Activated CD8-positive, alpha-beta memory T cell treated with anti-CD3 and anti-CD28 coated beads for 4 hours (primary cell): ENCODE results near the gene PDE2A.

ENCODE experiments used
- DNase-seq, 2 donors: peaks; one replicate each; pipeline ENCODE4 v3.0.0-alpha.2; 2020; ENCODE audit warnings: low read depth in 2 of 2

The PDE2A gene

GRCh38 chr11:72548463-72548862 is 125.8 kb downstream of the PDE2A start:
- DNase-seq, result no peak

GRCh38 chr11:72546866-72547265 is 127.4 kb downstream of the PDE2A start:
- no peak for DNase-seq

GRCh38 chr11:72544589-72544988 is 129.6 kb downstream of the PDE2A start:
- DNase-seq, result no peak

- DNase-seq, result no peak
Measured at GRCh38 chr11:72543849-72544542, 130.2 kb downstream of the PDE2A start.

- no peak for DNase-seq
Measured at GRCh38 chr11:72541257-72541974, 132.8 kb downstream of the PDE2A start.

GRCh38 chr11:72537051-72537450 is 137.2 kb downstream of the PDE2A start:
- DNase-seq, result no peak

- DNase-seq, result no peak
Measured at GRCh38 chr11:72535194-72535547, 139.1 kb downstream of the PDE2A start.

- DNase-seq, result no peak
Measured at GRCh38 chr11:72534371-72535193, 139.6 kb downstream of the PDE2A start.

- DNase-seq, result no peak
Measured at GRCh38 chr11:72529068-72529467, 145.2 kb downstream of the PDE2A start.

- DNase-seq, result no peak
Measured at GRCh38 chr11:72528121-72528520, 146.1 kb downstream of the PDE2A start.
